ENCODE data around the gene CD19. TPM values are rescaled to one million over a fixed set of nuclear protein-coding genes. Genes with fewer than 3 reads are reported as not detected.

CD19 gene
- total RNA-seq, 2 experiments from 2014 or later: 1.1 to 1.3 TPM

- no peaks in the 10 kb centered on the region for H3K9me3 Mint-ChIP-seq
- peaks cover 10% of the 10 kb centered on the region for H3K4me1 Mint-ChIP-seq (ENCODE audit: low read depth)
- H3K36me3 Mint-ChIP-seq (ENCODE audit: low read depth): peaks cover 54% of the 10 kb centered on the region
- H3K27ac Mint-ChIP-seq: no peak overlapping the region
- DNase-seq (no peak), ATAC-seq (no peak)
- intact Hi-C loops (cut with micrococcal nuclease): no loop called here
- H3K27me3 Mint-ChIP-seq: no peaks in the 10 kb centered on the region
- TF ChIP-seq CTCF (IDR thresholded peaks at IDR 0.05): no peak
- no peak overlapping the region for H3K4me3 Mint-ChIP-seq
- CTCF ChIA-PET: interaction anchor here (1.0 to 1.2 kb wide), 2 partner anchors 13 to 15 kb away, joined by 5 to 6 read pairs; no protein-coding TSS in a partner anchor
- POLR2A ChIA-PET: interaction anchor here (0.7 to 1.2 kb wide), 2 partner anchors 15 to 56 kb away, joined by 4 to 5 read pairs; no protein-coding TSS in a partner anchor
Measured at GRCh38 chr16:28958216-28958615, 26.4 kb downstream of the CD19 start.

- POLR2A ChIA-PET: interaction anchor here (0.6 to 1.2 kb wide), 3 partner anchors 9 to 56 kb away, joined by 3 to 5 read pairs (median 4); no protein-coding TSS in a partner anchor
- H3K36me3 Mint-ChIP-seq (ENCODE audit: low read depth): peaks cover 54% of the 10 kb centered on the region
- CTCF ChIA-PET: interaction anchor here (1.0 to 1.2 kb wide), 2 partner anchors 13 to 14 kb away, joined by 5 to 6 read pairs; no protein-coding TSS in a partner anchor
Measured at GRCh38 chr16:28958836-28959235, 27.1 kb downstream of the CD19 start.

GRCh38 chr16:28964072-28964471 is 32.3 kb downstream of the CD19 start:
- H3K27me3 Mint-ChIP-seq: no peaks in the 10 kb centered on the region
- intact Hi-C loops (cut with micrococcal nuclease): no loop called here
- peaks cover 36% of the 10 kb centered on the region for H3K36me3 Mint-ChIP-seq (ENCODE audit: low read depth)
- ChIA-PET POLR2A (interaction anchor here (1.0 kb wide), 1 partner anchor 10 kb away, joined by 4 read pairs; no protein-coding TSS in a partner anchor), CTCF (interaction anchor here (1.4 kb wide), 1 partner anchor 19 kb away, joined by 4 read pairs; no protein-coding TSS in a partner anchor)
- H3K27ac Mint-ChIP-seq: no peak overlapping the region
- no peaks in the 10 kb centered on the region for H3K9me3 Mint-ChIP-seq
- DNase-seq (no peak), ATAC-seq (no peak)
- TF ChIP-seq CTCF (IDR thresholded peaks at IDR 0.05): no peak
- H3K4me1 Mint-ChIP-seq (ENCODE audit: low read depth): no peaks in the 10 kb centered on the region
- no peak overlapping the region for H3K4me3 Mint-ChIP-seq

More at GRCh38 chr16:28958836-28959235, 27.1 kb downstream of the CD19 start:
- intact Hi-C loops (cut with micrococcal nuclease): no loop called here
- no peaks in the 10 kb centered on the region for H3K9me3 Mint-ChIP-seq
- H3K27ac Mint-ChIP-seq: no peak overlapping the region
- no peaks in the 10 kb centered on the region for H3K27me3 Mint-ChIP-seq
- ATAC-seq: no peak
- TF ChIP-seq CTCF (IDR thresholded peaks at IDR 0.05): no peak
- DNase-seq: no peak
- no peak overlapping the region for H3K4me3 Mint-ChIP-seq
- H3K4me1 Mint-ChIP-seq (ENCODE audit: low read depth): peaks cover 5% of the 10 kb centered on the region

- no peak for ATAC-seq
Measured at GRCh38 chr16:28964496-28964895, 32.7 kb downstream of the CD19 start.

More at GRCh38 chr16:28964496-28964895, 32.7 kb downstream of the CD19 start:
- no peak for TF ChIP-seq CTCF (IDR thresholded peaks at IDR 0.05)
- H3K9me3 Mint-ChIP-seq: no peaks in the 10 kb centered on the region
- H3K27me3 Mint-ChIP-seq: no peaks in the 10 kb centered on the region
- intact Hi-C loops (cut with micrococcal nuclease): no loop called here
- H3K4me3 Mint-ChIP-seq: no peak overlapping the region
- H3K27ac Mint-ChIP-seq: no peak overlapping the region
- CTCF ChIA-PET: interaction anchor here (1.4 kb wide), 1 partner anchor 19 kb away, joined by 4 read pairs; no protein-coding TSS in a partner anchor
- H3K36me3 Mint-ChIP-seq (ENCODE audit: low read depth): peaks cover 34% of the 10 kb centered on the region
- DNase-seq: no peak
- H3K4me1 Mint-ChIP-seq (ENCODE audit: low read depth): no peaks in the 10 kb centered on the region
- POLR2A ChIA-PET: interaction anchor here (1.0 kb wide), 1 partner anchor 9 kb away, joined by 4 read pairs; no protein-coding TSS in a partner anchor
